Measurements from ENCODE around the gene OLFML2A. TPM values are rescaled to one million over a fixed set of nuclear protein-coding genes. Genes with fewer than 3 reads are reported as not detected.
"Not testable (repeated sequence)": the region's sequence is repeated elsewhere in the genome, so short reads cannot be mapped to it uniquely, and the experiment has no call there.

OLFML2A gene
- total RNA-seq, 1 donor, result 4.3 TPM

DNA sequence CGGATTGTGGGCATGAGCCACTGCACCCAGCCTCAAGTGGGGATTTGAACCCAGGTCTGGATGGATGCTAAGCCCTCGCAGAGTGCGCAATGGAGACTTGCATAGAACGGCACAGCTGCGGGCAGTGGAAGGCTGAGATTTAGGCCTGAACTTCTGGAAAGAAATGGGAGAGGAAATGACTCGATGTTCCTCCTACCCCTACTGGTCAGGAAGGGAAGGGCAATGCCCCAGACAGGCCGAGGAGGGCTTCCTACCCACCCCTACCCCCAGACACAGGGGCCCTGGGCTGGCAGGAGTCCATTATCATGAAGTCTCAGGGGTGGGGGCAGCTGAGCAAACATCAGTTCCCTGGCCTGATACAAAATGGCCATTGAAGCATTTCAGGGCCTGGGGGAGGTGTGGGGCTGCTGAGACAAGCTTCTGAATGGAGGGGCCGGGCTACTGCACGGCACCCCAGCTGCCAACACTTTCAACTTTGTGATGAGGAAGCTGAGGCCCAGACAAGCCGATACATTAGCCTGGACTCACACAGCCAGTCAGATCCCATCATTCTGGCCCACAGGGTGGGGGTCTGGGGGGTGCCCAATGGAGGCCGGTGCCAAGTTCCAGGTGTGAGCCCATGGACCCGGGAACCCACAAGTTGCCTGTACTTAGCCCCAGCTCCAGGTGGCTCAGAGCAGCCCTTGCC lies 62.8 kb downstream of the OLFML2A start:
- DNase-seq (ENCODE audit: low read depth), result no peak
- H3K4me3 ChIP-seq (ENCODE audit: low read depth, low read length), result no peak overlapping the region
- peak; percentile 68 for TF ChIP-seq CTCF (IDR thresholded peaks at IDR 0.05; ENCODE audit: insufficient read depth, low read depth, low read length)

GRCh38 chr9:124840300-124840833 lies 63.4 kb downstream of the OLFML2A start:
- peak; percentile 31 for TF ChIP-seq CTCF (IDR thresholded peaks at IDR 0.05; ENCODE audit: insufficient read depth, low read depth, low read length)

GRCh38 chr9:124841075-124841821 lies 64.3 kb downstream of the OLFML2A start:
- no peak for DNase-seq (ENCODE audit: low read depth)
- no peak for TF ChIP-seq CTCF (IDR thresholded peaks at IDR 0.05; ENCODE audit: insufficient read depth, low read depth, low read length)
- H3K4me3 ChIP-seq (ENCODE audit: low read depth, low read length), result no peak overlapping the region

More at GRCh38 chr9:124840300-124840833, 63.4 kb downstream of the OLFML2A start:
- no peak for DNase-seq (ENCODE audit: low read depth)
- no peak overlapping the region for H3K4me3 ChIP-seq (ENCODE audit: low read depth, low read length)

- H3K4me3 ChIP-seq (ENCODE audit: low read depth, low read length), result no peak overlapping the region
- no peak for DNase-seq (ENCODE audit: low read depth)
- no peak for TF ChIP-seq CTCF (IDR thresholded peaks at IDR 0.05; ENCODE audit: insufficient read depth, low read depth, low read length)
Measured at GRCh38 chr9:124843456-124844034, 66.6 kb downstream of the OLFML2A start.

DNA sequence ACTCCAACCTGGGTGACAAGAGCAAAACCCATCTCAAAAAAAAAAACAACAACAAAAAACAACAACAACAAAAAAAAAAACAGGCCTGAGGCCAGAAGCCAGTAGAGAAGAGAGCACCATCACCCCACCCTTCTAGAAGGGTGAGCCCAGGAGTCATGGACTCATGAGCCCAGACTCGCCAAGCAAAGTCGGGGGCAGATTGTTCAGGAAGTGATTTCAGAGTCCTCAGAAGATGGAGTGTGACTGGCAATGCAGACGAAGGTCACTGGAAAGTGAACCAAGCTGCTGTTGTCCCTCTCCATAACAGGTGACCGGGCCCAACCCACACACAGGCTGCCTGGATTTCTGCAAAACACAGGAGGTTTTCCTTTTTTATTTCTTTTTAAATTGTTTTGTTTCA lies 67.4 kb downstream of the OLFML2A start:
- no peak for DNase-seq (ENCODE audit: low read depth)
- no peak for TF ChIP-seq CTCF (IDR thresholded peaks at IDR 0.05; ENCODE audit: insufficient read depth, low read depth, low read length)
- H3K4me3 ChIP-seq (ENCODE audit: low read depth, low read length), result no peak overlapping the region

GRCh38 chr9:124846467-124846866 lies 69.5 kb downstream of the OLFML2A start:
- DNase-seq (ENCODE audit: low read depth); H3K4me3 ChIP-seq (ENCODE audit: low read depth, low read length): not testable (repeated sequence)

GRCh38 chr9:124846969-124847368 lies 70.0 kb downstream of the OLFML2A start:
- no peak overlapping the region for H3K4me3 ChIP-seq (ENCODE audit: low read depth, low read length)
- no peak for TF ChIP-seq CTCF (IDR thresholded peaks at IDR 0.05; ENCODE audit: insufficient read depth, low read depth, low read length)
- no peak for DNase-seq (ENCODE audit: low read depth)
